ENCODE data around the gene PTPRG.

Gene PTPRG

DNA sequence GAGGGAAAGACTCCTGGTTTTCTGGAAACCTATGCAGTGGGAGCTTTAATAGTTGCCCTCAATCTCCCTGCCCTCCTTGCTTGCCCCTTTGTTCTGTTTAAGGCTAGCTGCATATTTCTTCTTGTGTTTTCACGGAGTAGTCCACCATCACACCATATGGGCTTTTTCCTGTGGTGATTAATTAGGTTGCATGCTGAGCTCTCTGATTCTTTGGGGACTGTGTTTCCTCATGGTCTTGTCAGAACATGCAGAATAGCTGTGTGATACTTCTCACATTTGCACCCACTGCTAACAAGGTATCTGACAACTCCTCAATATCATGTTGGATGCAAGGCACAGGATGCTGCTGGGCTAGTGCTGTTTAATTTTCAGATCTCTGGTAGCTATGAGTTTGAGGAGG, 139.6 kb downstream of the PTPRG start:
- Histone ChIP-seq H3K9me3 (ENCODE audit: insufficient read depth, low read depth, low read length) (no peaks in the 10 kb centered on the region), H3K9ac (ENCODE audit: low read depth, low read length, poor library complexity, severe bottlenecking) (no peak overlapping the region), H2AFZ (ENCODE audit: low read length) (no peak overlapping the region), H3F3A (ENCODE audit: low read depth) (no peaks in the 10 kb centered on the region), H3K79me2 (ENCODE audit: insufficient read depth, low read length) (no peaks in the 10 kb centered on the region), H3K9me2 (replicated peaks; ENCODE audit: low read depth, low read length) (no peaks in the 10 kb centered on the region), H3K4me3 (ENCODE audit: low read length, poor library complexity, severe bottlenecking) (no peak overlapping the region), H4K20me1 (ENCODE audit: insufficient read depth, low read length, poor library complexity, severe bottlenecking) (no peaks in the 10 kb centered on the region), H3K4me1 (ENCODE audit: insufficient read depth, low read length, poor library complexity, severe bottlenecking) (peaks cover 15% of the 10 kb centered on the region), H3K27me3 (ENCODE audit: insufficient read depth, low read length, poor library complexity, severe bottlenecking) (no peaks in the 10 kb centered on the region), H3K4me2 (ENCODE audit: low read depth, low read length, poor library complexity, severe bottlenecking) (no peak overlapping the region), H3K36me3 (ENCODE audit: insufficient read depth, low read length) (no peaks in the 10 kb centered on the region)
- TF ChIP-seq EZH2phosphoT487 (IDR thresholded peaks at IDR 0.05; ENCODE audit: borderline replicate concordance), result no peak
- TF ChIP-seq, protein P1, sequence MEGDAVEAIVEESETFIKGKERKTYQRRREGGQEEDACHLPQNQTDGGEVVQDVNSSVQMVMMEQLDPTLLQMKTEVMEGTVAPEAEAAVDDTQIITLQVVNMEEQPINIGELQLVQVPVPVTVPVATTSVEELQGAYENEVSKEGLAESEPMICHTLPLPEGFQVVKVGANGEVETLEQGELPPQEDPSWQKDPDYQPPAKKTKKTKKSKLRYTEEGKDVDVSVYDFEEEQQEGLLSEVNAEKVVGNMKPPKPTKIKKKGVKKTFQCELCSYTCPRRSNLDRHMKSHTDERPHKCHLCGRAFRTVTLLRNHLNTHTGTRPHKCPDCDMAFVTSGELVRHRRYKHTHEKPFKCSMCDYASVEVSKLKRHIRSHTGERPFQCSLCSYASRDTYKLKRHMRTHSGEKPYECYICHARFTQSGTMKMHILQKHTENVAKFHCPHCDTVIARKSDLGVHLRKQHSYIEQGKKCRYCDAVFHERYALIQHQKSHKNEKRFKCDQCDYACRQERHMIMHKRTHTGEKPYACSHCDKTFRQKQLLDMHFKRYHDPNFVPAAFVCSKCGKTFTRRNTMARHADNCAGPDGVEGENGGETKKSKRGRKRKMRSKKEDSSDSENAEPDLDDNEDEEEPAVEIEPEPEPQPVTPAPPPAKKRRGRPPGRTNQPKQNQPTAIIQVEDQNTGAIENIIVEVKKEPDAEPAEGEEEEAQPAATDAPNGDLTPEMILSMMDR (conservative IDR thresholded peaks at IDR 0.05; ENCODE audit: low read length), result no peak

DNA sequence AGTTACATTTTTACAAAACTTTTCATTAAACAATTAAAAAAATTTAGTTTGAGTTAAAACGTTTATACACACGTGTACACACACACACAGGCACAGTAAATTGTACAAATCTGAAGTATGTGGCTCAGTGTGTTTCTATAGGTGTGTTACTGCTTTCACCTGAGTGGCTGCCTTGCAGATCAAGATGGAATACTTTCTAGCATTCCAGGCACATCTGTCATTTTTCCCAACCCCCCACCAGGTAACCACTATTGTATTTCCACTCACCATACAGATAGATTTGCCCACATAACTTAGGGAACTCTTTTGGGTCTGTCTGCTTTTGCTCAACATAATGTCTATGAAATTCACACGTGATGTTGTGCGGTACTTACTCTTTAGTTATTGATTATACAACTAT, 141.1 kb downstream of the PTPRG start:
- H3K79me2 ChIP-seq (ENCODE audit: insufficient read depth, low read length), result no peaks in the 10 kb centered on the region
- no peak overlapping the region for H3K4me2 ChIP-seq (ENCODE audit: low read depth, low read length, poor library complexity, severe bottlenecking)

GRCh38 chr3:61704807-61705206, 143.4 kb downstream of the PTPRG start:
- no peaks in the 10 kb centered on the region for H3K36me3 ChIP-seq (ENCODE audit: insufficient read depth, low read length)
- no peak overlapping the region for H2AFZ ChIP-seq (ENCODE audit: low read length)
- no peaks in the 10 kb centered on the region for H4K20me1 ChIP-seq (ENCODE audit: insufficient read depth, low read length, poor library complexity, severe bottlenecking)
- no peaks in the 10 kb centered on the region for H3K27me3 ChIP-seq (ENCODE audit: insufficient read depth, low read length, poor library complexity, severe bottlenecking)
- H3F3A ChIP-seq (ENCODE audit: low read depth), result no peaks in the 10 kb centered on the region
- H3K9ac ChIP-seq (ENCODE audit: low read depth, low read length, poor library complexity, severe bottlenecking), result no peak overlapping the region
- peaks cover 18% of the 10 kb centered on the region for H3K4me1 ChIP-seq (ENCODE audit: insufficient read depth, low read length, poor library complexity, severe bottlenecking)
- no peaks in the 10 kb centered on the region for H3K9me3 ChIP-seq (ENCODE audit: insufficient read depth, low read depth, low read length)
- H3K9me2 ChIP-seq (replicated peaks; ENCODE audit: low read depth, low read length), result no peaks in the 10 kb centered on the region
- no peak overlapping the region for H3K4me2 ChIP-seq (ENCODE audit: low read depth, low read length, poor library complexity, severe bottlenecking)
- TF ChIP-seq, protein P1 (conservative IDR thresholded peaks at IDR 0.05; ENCODE audit: low read length), result no peak
- TF ChIP-seq EZH2phosphoT487 (IDR thresholded peaks at IDR 0.05; ENCODE audit: borderline replicate concordance), result no peak
- H3K4me3 ChIP-seq (ENCODE audit: low read length, poor library complexity, severe bottlenecking), result no peak overlapping the region
- no peaks in the 10 kb centered on the region for H3K79me2 ChIP-seq (ENCODE audit: insufficient read depth, low read length)

More for the DNA sequence above, 141.1 kb downstream of the PTPRG start:
- no peaks in the 10 kb centered on the region for H3K9me3 ChIP-seq (ENCODE audit: insufficient read depth, low read depth, low read length)
- H3K4me3 ChIP-seq (ENCODE audit: low read length, poor library complexity, severe bottlenecking), result no peak overlapping the region
- TF ChIP-seq EZH2phosphoT487 (IDR thresholded peaks at IDR 0.05; ENCODE audit: borderline replicate concordance), result no peak
- TF ChIP-seq, protein P1 (conservative IDR thresholded peaks at IDR 0.05; ENCODE audit: low read length), result no peak
- no peaks in the 10 kb centered on the region for H3K36me3 ChIP-seq (ENCODE audit: insufficient read depth, low read length)
- no peak overlapping the region for H3K9ac ChIP-seq (ENCODE audit: low read depth, low read length, poor library complexity, severe bottlenecking)
- no peaks in the 10 kb centered on the region for H3K27me3 ChIP-seq (ENCODE audit: insufficient read depth, low read length, poor library complexity, severe bottlenecking)
- H3K4me1 ChIP-seq (ENCODE audit: insufficient read depth, low read length, poor library complexity, severe bottlenecking), result peaks cover 18% of the 10 kb centered on the region
- no peaks in the 10 kb centered on the region for H3F3A ChIP-seq (ENCODE audit: low read depth)
- H4K20me1 ChIP-seq (ENCODE audit: insufficient read depth, low read length, poor library complexity, severe bottlenecking), result no peaks in the 10 kb centered on the region
- H3K9me2 ChIP-seq (replicated peaks; ENCODE audit: low read depth, low read length), result no peaks in the 10 kb centered on the region
- H2AFZ ChIP-seq (ENCODE audit: low read length), result no peak overlapping the region

Data from Loucy (cell line).